GM12873 (cell line): ENCODE results near the gene OLFML1.

ENCODE experiments used
- TF ChIP-seq, protein P1 (sequence below): IDR thresholded peaks from 2 replicates; pipeline ENCODE4 v1.5.1; 2012; ENCODE audit warnings: low read depth, mild to moderate bottlenecking, moderate library complexity, low read length, control low read depth; ENCODE audit not compliant: insufficient read depth; ENCODE audit errors: missing control alignments

OLFML1 gene

DNA sequence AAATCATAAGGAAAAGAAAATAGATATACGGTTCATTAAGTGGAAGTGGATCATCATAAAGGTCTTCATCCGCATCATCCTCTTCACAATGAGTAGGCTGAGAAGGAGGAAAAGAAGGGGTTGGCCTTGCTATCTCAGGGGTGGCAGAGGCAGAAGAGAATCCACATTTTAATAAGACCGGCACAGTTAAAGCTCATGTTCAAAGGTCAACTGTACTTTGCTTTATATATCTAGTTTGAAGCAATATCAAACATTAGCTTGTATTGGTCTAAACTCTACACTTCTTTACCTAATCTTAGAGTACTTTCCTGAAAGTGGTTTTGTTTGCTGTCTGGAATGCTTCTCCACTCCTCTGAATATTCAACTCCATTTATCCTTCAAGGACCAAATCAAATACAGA, 22.8 kb downstream of the OLFML1 start:
- TF ChIP-seq, protein P1, sequence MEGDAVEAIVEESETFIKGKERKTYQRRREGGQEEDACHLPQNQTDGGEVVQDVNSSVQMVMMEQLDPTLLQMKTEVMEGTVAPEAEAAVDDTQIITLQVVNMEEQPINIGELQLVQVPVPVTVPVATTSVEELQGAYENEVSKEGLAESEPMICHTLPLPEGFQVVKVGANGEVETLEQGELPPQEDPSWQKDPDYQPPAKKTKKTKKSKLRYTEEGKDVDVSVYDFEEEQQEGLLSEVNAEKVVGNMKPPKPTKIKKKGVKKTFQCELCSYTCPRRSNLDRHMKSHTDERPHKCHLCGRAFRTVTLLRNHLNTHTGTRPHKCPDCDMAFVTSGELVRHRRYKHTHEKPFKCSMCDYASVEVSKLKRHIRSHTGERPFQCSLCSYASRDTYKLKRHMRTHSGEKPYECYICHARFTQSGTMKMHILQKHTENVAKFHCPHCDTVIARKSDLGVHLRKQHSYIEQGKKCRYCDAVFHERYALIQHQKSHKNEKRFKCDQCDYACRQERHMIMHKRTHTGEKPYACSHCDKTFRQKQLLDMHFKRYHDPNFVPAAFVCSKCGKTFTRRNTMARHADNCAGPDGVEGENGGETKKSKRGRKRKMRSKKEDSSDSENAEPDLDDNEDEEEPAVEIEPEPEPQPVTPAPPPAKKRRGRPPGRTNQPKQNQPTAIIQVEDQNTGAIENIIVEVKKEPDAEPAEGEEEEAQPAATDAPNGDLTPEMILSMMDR = no peak

DNA sequence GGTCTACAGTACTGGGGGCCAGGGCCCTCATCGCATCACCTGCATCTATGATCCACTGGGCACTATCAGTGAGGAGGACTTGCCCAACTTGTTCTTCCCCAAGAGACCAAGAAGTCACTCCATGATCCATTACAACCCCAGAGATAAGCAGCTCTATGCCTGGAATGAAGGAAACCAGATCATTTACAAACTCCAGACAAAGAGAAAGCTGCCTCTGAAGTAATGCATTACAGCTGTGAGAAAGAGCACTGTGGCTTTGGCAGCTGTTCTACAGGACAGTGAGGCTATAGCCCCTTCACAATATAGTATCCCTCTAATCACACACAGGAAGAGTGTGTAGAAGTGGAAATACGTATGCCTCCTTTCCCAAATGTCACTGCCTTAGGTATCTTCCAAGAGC, 24.7 kb downstream of the OLFML1 start:
- TF ChIP-seq, protein P1 = no peak

DNA sequence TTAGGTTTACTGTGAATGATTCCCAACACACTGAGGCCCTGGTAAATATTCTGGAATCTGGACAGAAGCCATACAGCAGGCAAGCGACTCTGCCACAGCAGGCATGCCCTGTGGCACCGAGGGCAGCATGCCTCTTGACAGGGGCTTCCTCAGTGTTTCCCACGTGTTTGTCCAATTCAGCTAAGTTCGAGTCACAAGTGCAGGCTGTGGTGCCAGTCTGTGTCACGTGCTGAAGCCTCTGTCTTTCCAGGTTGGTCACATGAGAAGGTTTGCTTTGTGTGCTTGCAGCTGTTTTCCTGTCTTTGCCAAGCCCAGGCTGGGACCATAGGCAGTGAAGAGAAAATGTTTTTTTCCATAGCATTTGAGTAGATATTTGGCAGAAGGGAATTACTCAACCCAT, 26.1 kb downstream of the OLFML1 start:
- TF ChIP-seq, protein P1 = no peak

DNA sequence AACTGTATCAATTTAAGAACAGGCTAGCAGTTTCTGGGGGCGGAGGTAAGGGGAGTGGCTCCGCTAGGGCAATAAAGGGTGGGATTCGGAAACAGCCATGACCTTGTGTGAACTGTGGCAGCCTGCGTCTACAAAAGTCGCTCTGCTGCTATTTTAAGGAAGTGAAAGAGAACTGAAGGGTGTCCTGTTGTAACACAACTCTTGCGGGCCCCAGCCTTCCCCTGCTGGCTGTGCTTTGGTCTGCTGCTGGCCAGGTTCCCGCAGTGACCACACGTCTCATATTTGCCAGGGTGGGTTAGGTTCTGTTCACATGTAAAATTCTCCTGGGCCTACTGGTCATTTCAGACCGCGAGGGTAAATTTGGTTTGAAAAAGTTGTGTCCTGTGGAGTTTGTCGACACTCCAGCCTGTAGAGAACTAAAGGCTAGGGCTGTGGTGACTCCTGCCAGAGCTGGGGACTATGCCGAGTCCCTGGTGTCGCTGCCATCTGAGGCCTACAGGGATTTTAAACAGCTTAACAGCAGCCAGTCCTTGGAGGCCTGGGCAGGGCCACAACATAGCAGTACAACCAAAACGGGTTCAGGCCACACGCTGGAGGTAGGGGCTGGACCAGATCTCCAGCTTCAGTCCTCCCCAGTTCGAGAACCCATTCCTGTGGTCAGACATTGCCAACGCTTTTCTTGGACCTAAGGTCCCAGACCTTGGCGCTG, 27.4 kb downstream of the OLFML1 start:
- TF ChIP-seq, protein P1 = peak; percentile 45

DNA sequence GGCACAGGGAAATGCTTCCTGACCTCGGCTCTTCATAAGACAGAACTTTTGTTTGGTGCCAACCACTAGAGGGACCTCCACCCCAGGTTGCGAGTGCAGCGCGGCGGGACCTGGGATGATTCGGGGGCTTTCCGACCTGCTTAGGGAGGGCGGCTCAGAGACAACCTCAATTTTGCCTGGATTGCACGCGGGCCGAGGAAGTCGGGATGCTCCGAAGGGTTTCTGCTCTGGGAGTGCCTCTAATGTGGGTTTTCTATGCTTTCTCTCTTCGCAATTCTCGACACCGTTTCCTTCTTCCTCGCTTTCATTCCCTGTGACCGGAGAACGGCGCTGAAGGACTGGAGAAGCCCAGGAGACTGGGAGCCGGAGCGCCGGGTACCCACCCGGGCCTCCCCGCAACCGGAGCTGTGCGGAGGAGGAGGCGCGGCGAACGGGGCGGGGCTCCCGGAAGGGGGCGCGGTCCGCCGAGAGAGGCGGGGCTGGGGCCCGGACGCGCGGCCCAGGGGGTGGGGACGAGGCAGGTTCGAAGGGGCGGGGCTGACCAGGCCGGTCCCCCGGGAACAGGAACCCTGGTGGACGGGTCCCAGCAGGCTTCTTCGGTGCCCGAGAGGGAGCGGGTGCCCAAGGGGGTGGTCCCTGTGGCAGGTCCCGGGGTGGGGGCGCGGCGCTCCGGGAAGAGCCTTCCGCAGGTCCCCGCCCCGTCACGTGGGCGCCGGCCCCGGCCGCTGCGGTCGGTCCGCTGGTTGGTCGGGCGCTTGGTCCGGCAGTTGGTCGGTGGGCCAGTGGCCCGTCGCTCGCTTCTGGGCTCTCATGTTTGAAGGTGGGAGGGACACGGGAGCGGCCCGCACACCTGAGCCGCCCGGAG, 28.2 kb downstream of the OLFML1 start, which contains the start of gene PPFIBP2:
Gene PPFIBP2, plus strand, starts transcription at position 766 of the 865 bp plus-strand sequence. CDS start 35,477 bp downstream, outside the sequence.
- TF ChIP-seq, protein P1 = peak; percentile 79

DNA sequence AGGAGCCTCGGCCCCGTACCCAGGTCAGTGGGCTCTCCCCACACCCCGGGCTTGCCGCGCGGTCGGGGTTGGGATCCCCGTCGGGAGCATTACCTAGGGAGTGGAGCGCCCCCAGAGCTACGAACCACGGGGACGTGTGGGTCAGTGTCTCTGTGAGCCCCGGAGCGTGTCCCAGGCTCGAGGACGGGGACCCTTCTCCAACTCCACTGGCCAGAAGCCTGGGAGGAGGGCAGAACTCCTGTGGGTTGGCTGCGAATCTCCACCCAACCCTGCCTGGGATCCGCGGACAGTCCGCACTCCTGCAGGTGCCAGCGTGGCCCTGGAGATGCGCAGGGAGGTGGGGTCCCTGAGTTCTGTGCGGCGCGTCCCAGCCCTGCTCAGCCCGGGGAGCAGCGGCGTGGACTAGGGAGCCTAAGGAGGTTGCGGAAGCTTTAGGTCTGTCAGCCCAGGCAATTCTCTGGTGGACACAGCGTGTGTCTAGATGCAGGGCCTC, 28.8 kb downstream of the OLFML1 start:
- TF ChIP-seq, protein P1 = no peak

DNA sequence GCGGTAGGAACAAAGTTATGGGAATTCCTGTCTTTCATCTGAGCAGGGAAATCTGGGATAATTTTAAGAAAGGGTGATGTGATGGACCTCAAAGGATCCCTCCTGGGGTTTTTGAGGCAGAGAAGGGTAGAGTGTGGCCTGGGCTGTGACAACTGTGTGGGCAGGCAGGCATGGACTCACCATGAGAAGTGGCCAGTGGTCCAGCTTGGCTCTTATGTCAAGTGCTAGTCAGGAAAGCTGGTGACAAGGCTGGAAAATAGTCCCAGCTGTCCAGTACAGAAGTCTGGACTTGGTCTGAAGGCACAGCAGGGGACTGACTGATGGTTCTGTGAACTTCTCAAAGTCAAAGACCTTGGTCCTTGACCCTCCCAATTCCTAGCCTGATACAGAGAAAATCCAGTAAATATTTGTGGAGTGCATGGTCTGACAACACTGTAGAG, 30.2 kb downstream of the OLFML1 start:
- TF ChIP-seq, protein P1 = no peak
